ENCODE measurements around the gene ASIC1. TPM values are rescaled to one million over a fixed set of nuclear protein-coding genes. Genes with fewer than 3 reads are reported as not detected.

The ASIC1 gene
- total and polyA plus RNA-seq, 2 of the 13 experiments (the other 11 are each of a cell fraction or from before 2014, with no cell fraction given): 0.44 to 1.5 TPM

DNA sequence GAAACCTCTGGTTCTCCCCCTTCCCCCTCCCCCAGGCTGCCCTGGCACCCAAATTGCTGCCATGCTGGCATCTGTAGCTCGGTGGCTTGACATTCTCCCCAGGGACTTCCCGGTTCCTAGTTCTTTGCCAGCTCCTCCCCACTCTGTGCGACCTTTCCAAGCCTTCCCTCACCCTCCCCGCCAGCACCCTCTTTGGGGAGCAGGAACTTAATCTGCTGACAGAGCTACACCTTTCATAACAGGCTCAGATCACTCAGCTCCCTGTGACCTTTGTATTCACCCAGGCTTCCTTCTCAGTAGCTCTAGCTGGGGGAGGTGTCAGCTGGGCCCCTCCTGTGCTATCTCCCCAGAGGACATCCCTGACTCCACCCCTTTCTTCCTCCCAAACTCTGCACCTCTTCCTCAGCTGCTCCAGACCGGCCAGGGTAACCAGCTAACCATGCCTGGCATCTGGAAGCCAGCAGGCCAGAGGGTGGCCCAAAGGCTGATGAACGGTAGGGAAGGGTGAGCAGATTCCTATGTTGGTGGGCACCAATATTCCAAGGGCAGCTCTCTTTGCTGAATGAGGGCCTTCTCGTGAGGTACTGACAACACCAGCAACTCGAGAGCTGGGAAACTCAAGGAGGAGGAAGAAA, 52.8 kb downstream of the ASIC1 start (continued):
- TF ChIP-seq SP2 (CRISPR knock-in tag; IDR thresholded peaks at IDR 0.05) (no peak), NFIB (CRISPR knock-in tag; IDR thresholded peaks at IDR 0.05; ENCODE audit: borderline replicate concordance) (no peak), STAG1 (CRISPR knock-in tag; IDR thresholded peaks at IDR 0.05) (no peak), RCOR2 (CRISPR knock-in tag; IDR thresholded peaks at IDR 0.05) (0 out of 2 replicates have a peak, but pooled peaks have one; percentile 30), POLR2AphosphoS5 (IDR thresholded peaks at IDR 0.05; ENCODE audit: low read depth, low read length) (peak; percentile 50), FOXM1 (CRISPR knock-in tag; IDR thresholded peaks at IDR 0.05) (no peak), FOSL2 (CRISPR knock-in tag; IDR thresholded peaks at IDR 0.05) (peak; percentile 42; the same call in 1 of the 2 replicates), ZNF446 (CRISPR knock-in tag; IDR thresholded peaks at IDR 0.05) (no peak), NR2F1 (CRISPR knock-in tag; IDR thresholded peaks at IDR 0.05) (peak in 1 of 2 experiments; percentile 38; a peak in 2 of 4 replicates), CHD4 (IDR thresholded peaks at IDR 0.05; ENCODE audit: borderline replicate concordance, low read length) (0 out of 2 replicates have a peak, but pooled peaks have one; percentile 28), MEIS1 (CRISPR knock-in tag; IDR thresholded peaks at IDR 0.05; ENCODE audit: borderline replicate concordance) (no peak), ZSCAN21 (CRISPR knock-in tag; IDR thresholded peaks at IDR 0.05; ENCODE audit: borderline replicate concordance) (0 out of 2 replicates have a peak, but pooled peaks have one; percentile 21), ZNF616 (CRISPR knock-in tag; IDR thresholded peaks at IDR 0.05; ENCODE audit: low read depth) (no peak)
- TF ChIP-seq, protein P1, sequence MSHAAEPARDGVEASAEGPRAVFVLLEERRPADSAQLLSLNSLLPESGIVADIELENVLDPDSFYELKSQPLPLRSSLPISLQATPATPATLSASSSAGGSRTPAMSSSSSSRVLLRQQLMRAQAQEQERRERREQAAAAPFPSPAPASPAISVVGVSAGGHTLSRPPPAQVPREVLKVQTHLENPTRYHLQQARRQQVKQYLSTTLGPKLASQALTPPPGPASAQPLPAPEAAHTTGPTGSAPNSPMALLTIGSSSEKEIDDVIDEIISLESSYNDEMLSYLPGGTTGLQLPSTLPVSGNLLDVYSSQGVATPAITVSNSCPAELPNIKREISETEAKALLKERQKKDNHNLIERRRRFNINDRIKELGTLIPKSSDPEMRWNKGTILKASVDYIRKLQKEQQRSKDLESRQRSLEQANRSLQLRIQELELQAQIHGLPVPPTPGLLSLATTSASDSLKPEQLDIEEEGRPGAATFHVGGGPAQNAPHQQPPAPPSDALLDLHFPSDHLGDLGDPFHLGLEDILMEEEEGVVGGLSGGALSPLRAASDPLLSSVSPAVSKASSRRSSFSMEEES (CRISPR knock-in tag; IDR thresholded peaks at IDR 0.05): 0 out of 2 replicates have a peak, but pooled peaks have one; percentile 29
- TF ChIP-seq, protein P2, sequence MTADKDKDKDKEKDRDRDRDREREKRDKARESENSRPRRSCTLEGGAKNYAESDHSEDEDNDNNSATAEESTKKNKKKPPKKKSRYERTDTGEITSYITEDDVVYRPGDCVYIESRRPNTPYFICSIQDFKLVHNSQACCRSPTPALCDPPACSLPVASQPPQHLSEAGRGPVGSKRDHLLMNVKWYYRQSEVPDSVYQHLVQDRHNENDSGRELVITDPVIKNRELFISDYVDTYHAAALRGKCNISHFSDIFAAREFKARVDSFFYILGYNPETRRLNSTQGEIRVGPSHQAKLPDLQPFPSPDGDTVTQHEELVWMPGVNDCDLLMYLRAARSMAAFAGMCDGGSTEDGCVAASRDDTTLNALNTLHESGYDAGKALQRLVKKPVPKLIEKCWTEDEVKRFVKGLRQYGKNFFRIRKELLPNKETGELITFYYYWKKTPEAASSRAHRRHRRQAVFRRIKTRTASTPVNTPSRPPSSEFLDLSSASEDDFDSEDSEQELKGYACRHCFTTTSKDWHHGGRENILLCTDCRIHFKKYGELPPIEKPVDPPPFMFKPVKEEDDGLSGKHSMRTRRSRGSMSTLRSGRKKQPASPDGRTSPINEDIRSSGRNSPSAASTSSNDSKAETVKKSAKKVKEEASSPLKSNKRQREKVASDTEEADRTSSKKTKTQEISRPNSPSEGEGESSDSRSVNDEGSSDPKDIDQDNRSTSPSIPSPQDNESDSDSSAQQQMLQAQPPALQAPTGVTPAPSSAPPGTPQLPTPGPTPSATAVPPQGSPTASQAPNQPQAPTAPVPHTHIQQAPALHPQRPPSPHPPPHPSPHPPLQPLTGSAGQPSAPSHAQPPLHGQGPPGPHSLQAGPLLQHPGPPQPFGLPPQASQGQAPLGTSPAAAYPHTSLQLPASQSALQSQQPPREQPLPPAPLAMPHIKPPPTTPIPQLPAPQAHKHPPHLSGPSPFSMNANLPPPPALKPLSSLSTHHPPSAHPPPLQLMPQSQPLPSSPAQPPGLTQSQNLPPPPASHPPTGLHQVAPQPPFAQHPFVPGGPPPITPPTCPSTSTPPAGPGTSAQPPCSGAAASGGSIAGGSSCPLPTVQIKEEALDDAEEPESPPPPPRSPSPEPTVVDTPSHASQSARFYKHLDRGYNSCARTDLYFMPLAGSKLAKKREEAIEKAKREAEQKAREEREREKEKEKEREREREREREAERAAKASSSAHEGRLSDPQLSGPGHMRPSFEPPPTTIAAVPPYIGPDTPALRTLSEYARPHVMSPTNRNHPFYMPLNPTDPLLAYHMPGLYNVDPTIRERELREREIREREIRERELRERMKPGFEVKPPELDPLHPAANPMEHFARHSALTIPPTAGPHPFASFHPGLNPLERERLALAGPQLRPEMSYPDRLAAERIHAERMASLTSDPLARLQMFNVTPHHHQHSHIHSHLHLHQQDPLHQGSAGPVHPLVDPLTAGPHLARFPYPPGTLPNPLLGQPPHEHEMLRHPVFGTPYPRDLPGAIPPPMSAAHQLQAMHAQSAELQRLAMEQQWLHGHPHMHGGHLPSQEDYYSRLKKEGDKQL (CRISPR knock-in tag; IDR thresholded peaks at IDR 0.05; ENCODE audit: low read depth): no peak
- TF ChIP-seq, protein P3, sequence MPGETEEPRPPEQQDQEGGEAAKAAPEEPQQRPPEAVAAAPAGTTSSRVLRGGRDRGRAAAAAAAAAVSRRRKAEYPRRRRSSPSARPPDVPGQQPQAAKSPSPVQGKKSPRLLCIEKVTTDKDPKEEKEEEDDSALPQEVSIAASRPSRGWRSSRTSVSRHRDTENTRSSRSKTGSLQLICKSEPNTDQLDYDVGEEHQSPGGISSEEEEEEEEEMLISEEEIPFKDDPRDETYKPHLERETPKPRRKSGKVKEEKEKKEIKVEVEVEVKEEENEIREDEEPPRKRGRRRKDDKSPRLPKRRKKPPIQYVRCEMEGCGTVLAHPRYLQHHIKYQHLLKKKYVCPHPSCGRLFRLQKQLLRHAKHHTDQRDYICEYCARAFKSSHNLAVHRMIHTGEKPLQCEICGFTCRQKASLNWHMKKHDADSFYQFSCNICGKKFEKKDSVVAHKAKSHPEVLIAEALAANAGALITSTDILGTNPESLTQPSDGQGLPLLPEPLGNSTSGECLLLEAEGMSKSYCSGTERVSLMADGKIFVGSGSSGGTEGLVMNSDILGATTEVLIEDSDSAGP (CRISPR knock-in tag; IDR thresholded peaks at IDR 0.05; ENCODE audit: borderline replicate concordance): peak; percentile 80
- TF ChIP-seq, protein P4, sequence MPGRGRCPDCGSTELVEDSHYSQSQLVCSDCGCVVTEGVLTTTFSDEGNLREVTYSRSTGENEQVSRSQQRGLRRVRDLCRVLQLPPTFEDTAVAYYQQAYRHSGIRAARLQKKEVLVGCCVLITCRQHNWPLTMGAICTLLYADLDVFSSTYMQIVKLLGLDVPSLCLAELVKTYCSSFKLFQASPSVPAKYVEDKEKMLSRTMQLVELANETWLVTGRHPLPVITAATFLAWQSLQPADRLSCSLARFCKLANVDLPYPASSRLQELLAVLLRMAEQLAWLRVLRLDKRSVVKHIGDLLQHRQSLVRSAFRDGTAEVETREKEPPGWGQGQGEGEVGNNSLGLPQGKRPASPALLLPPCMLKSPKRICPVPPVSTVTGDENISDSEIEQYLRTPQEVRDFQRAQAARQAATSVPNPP (CRISPR knock-in tag; IDR thresholded peaks at IDR 0.05): no peak
- TF ChIP-seq, protein P5, sequence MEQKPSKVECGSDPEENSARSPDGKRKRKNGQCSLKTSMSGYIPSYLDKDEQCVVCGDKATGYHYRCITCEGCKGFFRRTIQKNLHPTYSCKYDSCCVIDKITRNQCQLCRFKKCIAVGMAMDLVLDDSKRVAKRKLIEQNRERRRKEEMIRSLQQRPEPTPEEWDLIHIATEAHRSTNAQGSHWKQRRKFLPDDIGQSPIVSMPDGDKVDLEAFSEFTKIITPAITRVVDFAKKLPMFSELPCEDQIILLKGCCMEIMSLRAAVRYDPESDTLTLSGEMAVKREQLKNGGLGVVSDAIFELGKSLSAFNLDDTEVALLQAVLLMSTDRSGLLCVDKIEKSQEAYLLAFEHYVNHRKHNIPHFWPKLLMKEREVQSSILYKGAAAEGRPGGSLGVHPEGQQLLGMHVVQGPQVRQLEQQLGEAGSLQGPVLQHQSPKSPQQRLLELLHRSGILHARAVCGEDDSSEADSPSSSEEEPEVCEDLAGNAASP (CRISPR knock-in tag; IDR thresholded peaks at IDR 0.05; ENCODE audit: borderline replicate concordance): no peak

Measured in HepG2 (cell line).